Measurements from ENCODE around the gene TPBG.

Gene TPBG

DNA sequence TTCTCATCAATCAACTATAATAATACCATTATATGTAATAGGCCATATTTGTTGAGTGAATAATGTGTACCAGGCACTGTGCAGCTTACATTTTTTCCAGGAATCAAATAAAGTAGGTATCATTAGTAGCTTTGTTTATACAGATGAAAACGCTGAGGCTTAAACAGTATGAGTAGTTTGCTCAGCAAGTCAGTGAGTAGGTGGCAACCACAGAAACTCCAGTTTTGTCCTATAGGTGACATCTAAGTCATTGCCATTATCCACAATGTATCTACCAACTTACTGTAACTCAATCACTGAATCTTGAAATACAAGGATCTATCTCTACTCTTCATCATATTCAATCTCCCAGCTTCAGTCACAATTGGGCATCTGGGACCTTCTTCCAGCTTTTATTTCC, 29.8 kb upstream of the TPBG start:
- TF ChIP-seq, protein P1, sequence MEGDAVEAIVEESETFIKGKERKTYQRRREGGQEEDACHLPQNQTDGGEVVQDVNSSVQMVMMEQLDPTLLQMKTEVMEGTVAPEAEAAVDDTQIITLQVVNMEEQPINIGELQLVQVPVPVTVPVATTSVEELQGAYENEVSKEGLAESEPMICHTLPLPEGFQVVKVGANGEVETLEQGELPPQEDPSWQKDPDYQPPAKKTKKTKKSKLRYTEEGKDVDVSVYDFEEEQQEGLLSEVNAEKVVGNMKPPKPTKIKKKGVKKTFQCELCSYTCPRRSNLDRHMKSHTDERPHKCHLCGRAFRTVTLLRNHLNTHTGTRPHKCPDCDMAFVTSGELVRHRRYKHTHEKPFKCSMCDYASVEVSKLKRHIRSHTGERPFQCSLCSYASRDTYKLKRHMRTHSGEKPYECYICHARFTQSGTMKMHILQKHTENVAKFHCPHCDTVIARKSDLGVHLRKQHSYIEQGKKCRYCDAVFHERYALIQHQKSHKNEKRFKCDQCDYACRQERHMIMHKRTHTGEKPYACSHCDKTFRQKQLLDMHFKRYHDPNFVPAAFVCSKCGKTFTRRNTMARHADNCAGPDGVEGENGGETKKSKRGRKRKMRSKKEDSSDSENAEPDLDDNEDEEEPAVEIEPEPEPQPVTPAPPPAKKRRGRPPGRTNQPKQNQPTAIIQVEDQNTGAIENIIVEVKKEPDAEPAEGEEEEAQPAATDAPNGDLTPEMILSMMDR (IDR thresholded peaks at IDR 0.05; ENCODE audit: insufficient read depth, low read length, missing control alignments) = no peak
- no peak for DNase-seq (ENCODE audit: low read depth, low spot score)
- ChIA-PET CTCF (interaction anchor here (1.2 to 1.7 kb wide), 4 partner anchors 62 to 732 kb away, joined by 3 to 5 read pairs (median 4); partner anchors contain the start of gene UBE3D), POLR2A (no interaction called here)
- no peak overlapping the region for H3K4me3 ChIP-seq (ENCODE audit: low read depth, low read length)

DNA sequence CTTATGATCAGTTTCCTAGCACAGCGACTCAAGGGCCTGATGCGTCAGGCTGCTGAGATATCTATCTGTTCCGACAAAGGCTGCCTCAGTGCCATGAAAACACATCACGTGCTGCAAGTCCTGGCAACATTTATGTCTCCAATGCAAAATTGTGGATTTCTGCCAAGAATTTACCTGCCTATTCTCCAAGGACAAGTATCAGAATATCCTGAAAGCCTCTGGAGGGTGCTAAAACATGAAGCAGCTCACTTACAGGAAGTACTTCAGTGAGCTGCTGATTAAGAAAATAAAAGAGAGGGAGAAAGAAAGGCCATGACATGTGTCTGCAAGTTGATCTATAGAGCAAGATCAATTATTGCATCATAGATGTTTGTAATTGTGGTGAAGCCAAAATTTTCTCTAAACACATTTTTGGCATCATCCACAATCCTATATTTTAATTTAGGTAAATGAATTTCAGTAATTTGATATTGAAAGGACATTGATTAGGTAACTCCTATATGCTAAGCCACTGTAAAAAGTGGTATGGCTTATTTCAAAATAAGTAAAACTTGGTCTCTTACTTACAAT, 25.8 kb upstream of the TPBG start:
- TF ChIP-seq, protein P1 (IDR thresholded peaks at IDR 0.05; ENCODE audit: insufficient read depth, low read length, missing control alignments) = no peak
- DNase-seq (ENCODE audit: low read depth, low spot score) = no peak
- no peak overlapping the region for H3K4me3 ChIP-seq (ENCODE audit: low read depth, low read length)
- CTCF ChIA-PET = interaction anchor here (0.6 kb wide), 1 partner anchor 29 kb away, joined by 3 read pairs; no protein-coding TSS in a partner anchor
- POLR2A ChIA-PET = no interaction called here

DNA sequence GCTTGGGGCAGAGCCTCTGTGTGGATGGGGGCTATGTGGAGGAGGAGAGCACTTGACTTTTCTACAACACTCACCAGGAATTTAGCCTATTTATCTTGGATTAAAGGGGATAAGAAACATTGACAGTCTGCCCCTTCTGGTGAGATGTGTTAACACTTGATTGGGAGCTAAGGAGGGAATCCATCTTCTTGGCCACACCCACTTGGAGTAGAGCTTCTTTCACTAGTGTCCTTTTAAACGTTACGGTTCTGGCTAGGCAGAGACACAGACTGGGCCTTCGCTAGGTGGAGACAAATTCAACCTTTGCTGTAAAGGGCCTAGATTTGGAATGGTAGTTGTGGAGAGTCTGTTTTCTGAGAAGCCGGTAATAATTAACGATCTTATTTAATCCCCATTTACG, 15.5 kb upstream of the TPBG start:
- ChIA-PET CTCF (no interaction called here), POLR2A (no interaction called here)
- no peak for DNase-seq (ENCODE audit: low read depth, low spot score)
- TF ChIP-seq, protein P1 (IDR thresholded peaks at IDR 0.05; ENCODE audit: insufficient read depth, low read length, missing control alignments) = no peak
- H3K4me3 ChIP-seq (ENCODE audit: low read depth, low read length) = no peak overlapping the region

DNA sequence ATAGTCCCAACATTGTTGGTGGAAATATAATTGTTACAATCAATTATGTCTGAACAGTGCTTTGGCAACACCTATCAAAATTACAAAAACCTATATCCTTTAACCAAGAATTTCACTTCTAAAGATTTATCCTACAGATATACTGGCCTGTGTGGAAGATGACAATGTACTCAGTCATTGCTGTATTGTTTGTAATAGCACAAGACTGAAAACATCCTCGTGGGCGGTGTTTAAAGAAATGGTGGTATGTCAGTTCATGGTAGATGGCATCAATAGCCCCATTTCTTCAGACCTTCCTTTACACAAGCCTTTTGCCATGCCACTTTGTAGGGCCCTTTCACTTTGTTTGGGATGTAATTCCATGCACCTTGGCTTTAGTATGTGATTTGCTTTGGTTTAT, 9.8 kb upstream of the TPBG start:
- ChIA-PET POLR2A (no interaction called here), CTCF (no interaction called here)
- H3K4me3 ChIP-seq (ENCODE audit: low read depth, low read length) = no peak overlapping the region
- no peak for DNase-seq (ENCODE audit: low read depth, low spot score)
- TF ChIP-seq, protein P1 (IDR thresholded peaks at IDR 0.05; ENCODE audit: insufficient read depth, low read length, missing control alignments) = no peak

DNA sequence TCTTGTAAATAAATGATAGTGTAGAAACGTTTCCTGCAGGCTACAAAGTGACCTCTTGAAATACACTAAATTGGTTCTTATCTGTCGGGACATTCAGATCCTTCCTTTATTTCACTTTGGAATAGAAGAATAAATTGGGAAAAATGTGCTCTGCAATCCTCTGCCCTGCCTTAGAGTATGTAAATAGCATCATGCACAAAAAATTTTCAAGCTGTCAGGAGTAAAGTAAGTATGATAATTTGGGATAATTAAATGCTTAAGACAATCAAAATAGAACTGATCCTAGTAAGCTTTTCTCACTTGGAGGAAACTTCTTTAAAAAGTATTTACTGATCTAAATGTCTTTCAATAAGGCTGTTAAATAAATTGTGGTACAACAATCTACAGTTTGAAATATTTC, 3.1 kb upstream of the TPBG start:
- TF ChIP-seq, protein P1 (IDR thresholded peaks at IDR 0.05; ENCODE audit: insufficient read depth, low read length, missing control alignments) = no peak
- ChIA-PET POLR2A (no interaction called here), CTCF (no interaction called here)
- no peak overlapping the region for H3K4me3 ChIP-seq (ENCODE audit: low read depth, low read length)
- DNase-seq (ENCODE audit: low read depth, low spot score) = no peak

DNA sequence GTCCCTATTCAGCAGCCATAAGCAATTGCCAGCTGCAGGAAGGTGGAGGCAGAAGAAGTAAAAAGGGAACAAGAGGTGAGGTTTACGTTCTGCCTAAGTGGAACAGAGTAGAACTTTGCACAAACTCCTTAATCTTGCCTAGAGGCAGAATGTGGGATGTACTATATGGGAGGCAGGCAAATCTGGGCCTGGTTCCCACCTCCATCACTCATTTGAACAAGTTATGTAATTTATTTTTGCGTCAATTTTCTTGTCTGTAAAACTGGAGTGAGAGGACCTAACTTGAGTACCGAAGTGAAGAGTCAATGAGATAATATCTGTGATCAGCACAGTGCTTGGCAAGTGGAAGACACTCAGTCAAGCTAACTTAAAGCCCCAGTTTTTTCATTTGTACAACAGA, 2.0 kb upstream of the TPBG start:
- H3K4me3 ChIP-seq (ENCODE audit: low read depth, low read length) = no peak overlapping the region
- ChIA-PET CTCF (no interaction called here), POLR2A (interaction anchor here (2.0 kb wide), 1 partner anchor 36 kb away, joined by 16 read pairs; no protein-coding TSS in a partner anchor)
- no peak for DNase-seq (ENCODE audit: low read depth, low spot score)
- TF ChIP-seq, protein P1 (IDR thresholded peaks at IDR 0.05; ENCODE audit: insufficient read depth, low read length, missing control alignments) = no peak

Measured in AG04449 (cell line).